ENCODE data around the gene DDA1.
"Not testable (repeated sequence)": the region's sequence is repeated elsewhere in the genome, so short reads cannot be mapped to it uniquely, and the experiment has no call there.

DDA1 gene

DNA sequence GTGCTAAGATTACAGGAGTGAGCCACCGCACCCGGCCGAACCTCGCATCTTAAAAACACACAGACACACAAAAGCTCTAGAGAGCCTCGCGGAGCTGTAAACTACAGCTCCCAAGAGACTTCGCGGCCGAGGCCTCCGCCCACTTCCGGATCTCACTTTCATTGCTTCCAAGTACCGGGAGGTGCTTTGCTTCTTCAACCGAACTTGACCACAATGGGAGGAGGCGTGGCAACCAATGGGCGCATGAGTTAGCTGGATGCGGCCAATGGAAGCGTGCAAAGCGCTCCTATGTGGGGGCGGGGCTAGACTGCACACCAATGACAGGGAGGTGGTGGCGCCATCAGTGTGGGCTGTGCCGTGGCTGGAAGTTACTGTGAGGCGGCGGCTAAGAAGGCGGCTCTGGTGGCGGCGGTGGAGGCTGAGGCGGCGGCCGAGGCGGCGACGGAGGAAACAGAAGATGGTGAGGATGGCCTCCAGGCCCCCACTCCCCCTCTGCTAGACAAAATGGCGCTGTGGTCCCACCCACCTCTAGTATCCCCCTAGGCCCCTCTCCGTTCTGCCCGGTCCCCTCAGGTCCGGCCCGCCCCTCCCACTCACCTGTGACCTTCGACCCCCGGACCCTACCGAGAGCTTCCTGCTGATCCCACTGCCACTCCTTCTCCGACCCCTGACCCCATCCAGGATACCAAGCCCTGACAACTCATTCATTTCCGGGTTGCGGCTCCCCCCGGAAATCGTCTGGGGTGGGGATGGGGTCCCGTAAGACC lies at the start of gene DDA1:
Gene DDA1, plus strand, starts transcription at position 366 of the 767 bp plus-strand sequence. Its CDS starts 92 bp downstream, at position 458.
- DNase-seq, result no peak

GRCh38 chr19:17259934-17260333 lies 49.4 kb upstream of the DDA1 start:
- DNase-seq, result no peak

DNA sequence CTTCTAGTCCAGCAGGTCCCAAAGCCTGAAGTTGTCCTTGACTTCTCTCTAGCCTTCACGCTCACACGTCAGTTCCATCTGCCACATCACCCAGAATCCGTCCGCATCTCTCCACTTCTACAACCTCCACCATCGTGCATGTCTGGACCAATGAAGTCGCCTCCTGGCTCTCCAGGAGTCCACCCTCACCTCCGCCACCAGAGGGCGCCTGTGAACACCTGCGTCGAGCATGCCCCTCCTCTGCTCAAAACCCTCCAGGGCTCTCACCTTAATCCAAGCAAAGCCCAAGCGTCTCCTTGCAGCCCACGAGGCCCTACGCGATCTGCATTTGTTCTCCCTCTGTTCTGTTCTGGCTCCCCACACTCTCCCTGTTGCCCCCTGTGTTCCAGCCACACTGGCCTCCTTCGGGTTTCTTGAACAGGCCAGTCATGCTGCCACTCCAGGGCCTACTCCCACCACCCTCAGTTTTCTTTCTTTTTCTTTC lies 48.5 kb upstream of the DDA1 start:
- DNase-seq, result no peak

- no peak for DNase-seq
Observed at GRCh38 chr19:17262557-17262956, 46.8 kb upstream of the DDA1 start.

DNA sequence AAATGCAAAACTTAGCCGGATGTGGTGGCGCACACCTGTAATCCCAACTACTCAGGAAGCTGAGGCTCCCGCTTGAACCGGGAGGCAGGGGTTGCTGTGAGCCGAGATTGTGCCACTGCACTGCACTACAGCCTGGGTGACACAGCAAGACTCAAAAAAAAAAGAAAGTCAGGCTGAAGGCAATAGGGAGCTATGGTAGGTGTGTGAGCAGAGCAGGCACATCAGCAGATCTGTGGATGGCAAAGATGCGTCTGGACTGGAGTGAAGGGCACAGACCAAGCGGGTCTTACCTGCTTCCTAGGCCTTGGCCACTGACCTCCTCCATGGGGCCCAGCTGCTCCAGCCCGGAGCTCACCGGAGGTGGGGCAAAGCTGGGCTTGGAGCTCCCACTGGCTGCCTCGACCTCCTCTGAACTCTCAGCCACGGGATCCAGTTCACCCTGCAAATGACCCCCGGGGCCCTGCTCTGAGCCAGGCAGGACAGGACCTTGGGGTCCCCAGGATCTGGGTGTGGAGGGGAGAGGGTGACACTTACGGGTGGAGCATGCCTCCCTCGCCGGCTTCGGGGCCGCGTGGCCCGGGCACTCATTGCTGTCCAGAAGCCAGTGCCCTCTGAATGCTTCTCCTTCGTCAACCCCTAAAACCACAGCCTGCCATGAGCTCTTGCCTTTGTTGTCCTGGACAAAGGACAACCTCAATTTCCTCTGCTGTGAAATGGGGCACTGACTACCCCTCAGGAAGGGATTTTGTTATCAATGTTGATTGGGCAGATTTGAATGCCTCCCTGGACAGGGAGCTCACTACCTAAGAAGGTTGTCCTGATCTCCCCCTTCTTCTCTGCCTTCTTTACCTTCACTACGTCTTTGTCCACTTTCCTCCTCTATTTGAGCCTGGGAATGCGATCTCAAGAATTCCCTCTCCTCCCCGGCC lies 45.4 kb upstream of the DDA1 start:
- DNase-seq, result no peak

- DNase-seq, result no peak
Observed at GRCh38 chr19:17264641-17264979, 44.8 kb upstream of the DDA1 start, which contains the start of gene USHBP1. Gene USHBP1 (minus strand): TSS chr19:17264745. CDS start chr19:17264299, 446 bp downstream.

- DNase-seq, result no peak
Observed at GRCh38 chr19:17266026-17266425, 43.3 kb upstream of the DDA1 start.

GRCh38 chr19:17266589-17266974 lies 42.8 kb upstream of the DDA1 start:
- DNase-seq, result no peak

DNA sequence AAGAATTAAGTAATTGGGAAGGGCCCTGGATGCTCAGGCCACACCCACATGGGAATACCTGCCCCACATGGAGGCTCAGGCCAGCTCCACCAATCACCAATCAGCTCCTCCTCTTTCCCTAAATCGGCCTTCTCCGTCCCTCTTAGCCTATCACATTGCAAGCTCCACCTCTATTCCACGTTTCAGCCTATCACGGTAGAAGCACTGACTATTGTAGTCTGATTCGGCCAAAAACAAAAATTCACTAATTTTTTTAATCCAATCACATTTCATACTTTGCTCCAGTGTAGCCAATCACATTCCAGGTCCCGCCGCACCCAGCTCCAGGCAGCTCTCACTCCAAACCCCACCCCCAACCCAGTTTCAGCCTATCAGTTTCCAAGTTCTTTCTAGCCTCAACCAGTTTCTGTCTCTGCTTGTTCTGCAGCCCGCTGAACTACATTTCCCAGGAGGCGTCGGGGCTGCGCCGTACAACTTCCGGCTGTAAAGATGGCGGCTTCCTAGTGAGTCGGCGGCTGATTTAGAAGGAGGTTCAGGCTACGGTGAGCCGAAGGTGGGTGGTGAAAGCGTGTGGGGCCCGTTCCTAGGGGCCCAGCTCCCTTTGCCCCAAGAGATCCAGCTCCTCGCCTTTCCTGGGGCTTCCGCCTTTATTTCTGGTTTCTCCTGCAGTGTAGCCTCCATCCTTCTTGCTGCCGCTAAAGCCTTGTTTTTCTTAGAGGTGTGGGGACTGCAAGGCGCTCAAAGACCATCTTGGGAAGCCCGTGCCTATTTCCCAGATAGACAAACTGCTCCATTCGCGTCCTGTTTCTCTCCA lies 42.2 kb upstream of the DDA1 start, which contains the start of gene BABAM1:
Gene BABAM1, plus strand, starts transcription at position 469 of the 814 bp plus-strand sequence. CDS start 1,364 bp downstream, outside the sequence.
- DNase-seq, result no peak

- no peak for DNase-seq
Observed at GRCh38 chr19:17268754-17269153, 40.6 kb upstream of the DDA1 start.

DNA sequence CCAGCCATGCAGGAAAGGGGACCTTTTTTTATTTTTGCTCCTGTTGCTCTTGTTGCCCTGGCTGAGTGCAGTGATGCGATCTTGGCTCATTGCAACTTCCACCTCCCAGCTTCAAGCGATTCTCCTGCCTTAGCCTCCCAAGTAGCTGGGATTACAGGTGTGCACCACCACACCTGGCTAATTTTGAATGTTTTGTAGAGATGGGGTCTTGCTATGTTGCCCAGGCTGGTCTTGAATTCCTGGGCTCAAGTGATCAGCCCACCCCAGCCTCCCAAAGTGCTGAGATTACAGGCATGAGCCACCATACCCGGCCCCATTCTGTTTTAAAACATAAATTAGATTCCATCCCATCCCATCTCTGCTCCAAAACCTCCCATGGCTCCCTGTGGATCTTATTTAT lies 34.5 kb upstream of the DDA1 start:
- DNase-seq, result not testable (repeated sequence)

DNA sequence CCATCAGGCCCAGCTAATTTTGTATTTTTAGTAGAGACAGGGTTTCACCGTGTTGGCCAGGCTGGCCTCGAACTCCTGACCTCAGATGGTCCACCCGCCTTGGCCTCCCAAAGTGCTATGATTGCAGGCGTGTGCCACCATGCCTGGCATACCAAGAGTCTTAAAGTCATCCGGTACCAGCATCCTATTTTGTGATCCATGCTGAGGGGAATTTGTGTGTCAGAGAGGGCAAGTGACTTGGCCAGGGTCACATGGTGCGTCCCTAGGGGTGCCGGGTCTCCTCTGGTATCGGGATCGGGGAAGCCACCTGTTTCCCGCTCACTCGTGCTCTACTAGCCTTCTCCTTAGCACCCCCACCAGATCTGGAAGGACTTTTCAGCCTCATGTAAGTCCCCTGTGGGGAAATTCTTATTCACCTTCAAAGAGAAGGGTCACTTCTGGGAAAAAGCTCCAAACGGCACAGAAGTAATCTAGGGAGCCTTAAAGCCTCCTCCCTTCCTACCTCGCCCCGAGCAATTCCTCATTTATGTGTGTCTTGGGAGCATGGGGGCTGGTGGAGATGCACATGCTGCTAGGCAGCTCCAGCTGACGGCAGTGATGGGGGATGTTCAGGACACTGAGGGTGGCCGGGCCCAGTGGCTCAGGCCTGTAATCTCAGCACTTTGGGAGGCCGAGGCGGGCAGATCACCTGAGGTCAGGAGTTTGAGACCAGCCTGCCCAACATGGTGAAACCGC lies 33.8 kb upstream of the DDA1 start:
- DNase-seq, result no peak

GRCh38 chr19:17279436-17279835 lies 29.9 kb upstream of the DDA1 start:
- no peak for DNase-seq

- DNase-seq, result no peak
Observed at GRCh38 chr19:17281391-17282304, 27.7 kb upstream of the DDA1 start, which contains the start of gene ANKLE1. Gene ANKLE1 (plus strand): TSS chr19:17281901. CDS start chr19:17281921, 20 bp downstream.

DNA sequence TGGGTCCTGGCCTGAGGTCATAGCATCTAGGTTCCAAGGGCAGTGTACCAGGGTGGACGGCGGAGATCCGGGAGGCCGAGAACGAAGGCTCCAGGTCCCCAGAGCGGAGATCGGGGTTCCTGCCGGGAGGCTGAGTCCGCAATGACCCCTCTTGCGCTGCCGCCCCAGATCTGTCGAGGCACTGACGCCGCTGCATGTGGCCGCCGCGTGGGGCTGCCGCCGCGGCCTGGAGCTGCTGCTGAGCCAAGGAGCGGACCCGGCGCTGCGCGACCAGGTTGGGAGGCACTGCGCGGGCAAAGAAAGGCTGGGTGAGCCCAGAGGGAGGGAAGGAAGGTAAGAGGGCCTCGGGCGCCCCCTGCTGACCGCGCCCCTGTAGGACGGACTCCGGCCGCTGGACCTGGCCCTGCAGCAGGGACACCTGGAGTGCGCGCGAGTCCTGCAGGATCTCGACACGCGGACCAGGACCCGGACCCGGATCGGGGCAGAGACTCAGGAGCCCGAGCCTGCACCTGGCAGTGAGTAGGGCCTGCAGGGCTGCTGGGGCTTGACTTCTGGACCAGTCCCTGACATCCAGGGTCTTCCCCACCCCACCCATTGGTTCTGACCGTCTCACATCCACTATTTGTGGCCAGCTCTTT lies 26.8 kb upstream of the DDA1 start:
- DNase-seq, result no peak

GRCh38 chr19:17283504-17283996 lies 25.8 kb upstream of the DDA1 start:
- DNase-seq, result no peak

- no peak for DNase-seq
Observed at GRCh38 chr19:17285415-17286135, 23.8 kb upstream of the DDA1 start.

GRCh38 chr19:17286263-17286662 lies 23.1 kb upstream of the DDA1 start:
- no peak for DNase-seq

GRCh38 chr19:17286752-17287151 lies 22.6 kb upstream of the DDA1 start:
- no peak for DNase-seq

All from cortex of kidney (tissue), 1 donor.